ENCODE measurements around the gene NEK5. TPM values are rescaled to one million over a fixed set of nuclear protein-coding genes. Genes with fewer than 3 reads are reported as not detected.

NEK5 gene
- total and polyA plus RNA-seq, 2 of the 8 experiments (the other 6 are each of a cell fraction or from before 2014, with no cell fraction given): 0.12 to 0.35 TPM

- Histone ChIP-seq H3K23ac (ENCODE audit: insufficient read length) (no peak overlapping the region), H4K20me1 (replicated peaks in 1 of 2; ENCODE audit: control insufficient read depth in 1 of 2, insufficient read depth in 2 of 2, low read length in 2 of 2) (no peaks in the 10 kb centered on the region), H2AFZ (ENCODE audit: low read length) (no peak overlapping the region), H4K91ac (replicated peaks; ENCODE audit: insufficient read length, low read length) (no peak overlapping the region), H3K4me3 (ENCODE audit: extremely low read depth in 1 of 4, insufficient read depth in 2 of 4, low read depth in 3 of 4, low read length in 4 of 4) (no peak overlapping the region), H3K18ac (ENCODE audit: extremely low read depth, low read length) (no peak overlapping the region), H2BK5ac (ENCODE audit: low read depth, low read length) (no peak overlapping the region), H4K5ac (ENCODE audit: insufficient read length, low read depth, low read length) (no peak overlapping the region), H3K56ac (replicated peaks; ENCODE audit: insufficient read length, low read depth, low read length) (no peak overlapping the region), H3K9ac (replicated peaks in 1 of 4; ENCODE audit: extremely low read depth in 1 of 4, low read depth in 3 of 4, low read length in 3 of 4) (no peak overlapping the region), H3K4ac (replicated peaks; ENCODE audit: insufficient read length, low read depth, low read length) (no peak overlapping the region), H2BK120ac (replicated peaks; ENCODE audit: low read depth, low read length) (no peak overlapping the region), H3K23me2 (ENCODE audit: low read depth, low read length) (no peaks in the 10 kb centered on the region), H3K9me3 (ENCODE audit: insufficient read depth in 2 of 2, low read depth in 1 of 2, low read length in 1 of 2) (0 out of 4 replicates have a peak, but pooled peaks cover 0 to 2% of the 10 kb centered on the region in 2 experiments), H3K14ac (ENCODE audit: insufficient read length) (no peak overlapping the region), H3K79me1 (ENCODE audit: low read depth, low read length) (no peaks in the 10 kb centered on the region), H2BK15ac (ENCODE audit: low read length) (no peak overlapping the region), H4K8ac (ENCODE audit: extremely low read depth, insufficient read depth, low read length) (no peak overlapping the region), H3K79me2 (ENCODE audit: control insufficient read depth in 1 of 2, insufficient read depth in 2 of 2, low read length in 2 of 2) (no peaks in the 10 kb centered on the region), H3K4me1 (replicated peaks in 1 of 4; ENCODE audit: control insufficient read depth in 3 of 4, insufficient read depth in 4 of 4, low read length in 3 of 4) (no peaks in the 10 kb centered on the region), H3K4me2 (ENCODE audit: insufficient read depth in 1 of 2, low read depth in 2 of 2, low read length in 2 of 2) (no peak overlapping the region), H2BK20ac (ENCODE audit: low read length) (no peak overlapping the region), H3K27me3 (replicated peaks in 1 of 4; ENCODE audit: control insufficient read depth in 3 of 4, extremely low read depth in 1 of 4, insufficient read depth in 3 of 4, low read length in 3 of 4) (no peaks in the 10 kb centered on the region), H2BK12ac (ENCODE audit: low read depth, low read length) (no peak overlapping the region), H2AK5ac (ENCODE audit: low read depth, low read length) (no peak overlapping the region), H3K27ac (ENCODE audit: low read depth, low read length) (no peak overlapping the region), H3K36me3 (ENCODE audit: control insufficient read depth in 2 of 4, insufficient read depth in 4 of 4, low read length in 3 of 4) (no peaks in the 10 kb centered on the region)
- no peak for DNase-seq (ENCODE audit: low read depth in 1 of 2, low spot score in 2 of 2)
- FAIRE-seq: no peak
- ChIA-PET CTCF (ENCODE audit: partially characterized antibody) (no interaction called here), POLR2A (ENCODE audit: partially characterized antibody) (no interaction called here)
- TF ChIP-seq CTCF (IDR thresholded peaks at IDR 0.05; ENCODE audit: control extremely low read depth in 1 of 3, insufficient read depth in 1 of 3, low read depth in 1 of 3, low read length in 3 of 3) (no peak), EZH2 (IDR thresholded peaks at IDR 0.05; ENCODE audit: low read depth, low read length, severe bottlenecking) (no peak), POLR2AphosphoS5 (IDR thresholded peaks at IDR 0.05; ENCODE audit: low read depth, low read length) (no peak), NANOG (IDR thresholded peaks at IDR 0.05; ENCODE audit: insufficient read depth, low read depth, low read length, poor library complexity, severe bottlenecking) (no peak), CBX8 (IDR thresholded peaks at IDR 0.05; ENCODE audit: borderline replicate concordance, low read depth, low read length) (no peak), SIRT6 (IDR thresholded peaks at IDR 0.05; ENCODE audit: low read length) (no peak), CHD1 (IDR thresholded peaks at IDR 0.05; ENCODE audit: low read depth, low read length) (no peak), HDAC2 (IDR thresholded peaks at IDR 0.05; ENCODE audit: borderline replicate concordance in 1 of 2, low read depth in 2 of 2, low read length in 2 of 2) (no peak), FOSL1 (IDR thresholded peaks at IDR 0.05; ENCODE audit: insufficient read depth, low read depth, low read length) (no peak), RBBP5 (IDR thresholded peaks at IDR 0.05; ENCODE audit: borderline replicate concordance, low read depth, low read length) (no peak)
- TF ChIP-seq, protein P1, sequence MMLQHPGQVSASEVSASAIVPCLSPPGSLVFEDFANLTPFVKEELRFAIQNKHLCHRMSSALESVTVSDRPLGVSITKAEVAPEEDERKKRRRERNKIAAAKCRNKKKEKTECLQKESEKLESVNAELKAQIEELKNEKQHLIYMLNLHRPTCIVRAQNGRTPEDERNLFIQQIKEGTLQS (IDR thresholded peaks at IDR 0.05; ENCODE audit: insufficient read depth, low read depth, low read length): no peak
- WGBS, 2 experiments (ENCODE audit: extremely low coverage in 1 of 2, insufficient coverage in 1 of 2, insufficient read length in 1 of 2, insufficient replicate concordance in 2 of 2, low coverage in 1 of 2, low lambda C conversion rate in 2 of 2, missing lambda C conversion rate in 1 of 2): 94% methylated on average over 2 of the region's 2 CpGs; no CpG with 5 or more reads in 1 of the 2 experiments
These were observed 32.8 kb downstream of the NEK5 start for GRCh38 chr13:52096062-52096461.

Data from H1 (cell line).